ENCODE results near the gene STARD10. TPM values are rescaled to one million over a fixed set of nuclear protein-coding genes. Genes with fewer than 3 reads are reported as not detected.

The STARD10 gene
- total and polyA plus RNA-seq, 2 of the 8 experiments (the other 6 are each of a cell fraction or from before 2014, with no cell fraction given), result 23.7 to 35.7 TPM

GRCh38 chr11:72767203-72768062 is 26.4 kb downstream of the STARD10 start:
- no peak overlapping the region for H2AK5ac ChIP-seq (ENCODE audit: low read depth, low read length)
- no peaks in the 10 kb centered on the region for H3K9me3 ChIP-seq (ENCODE audit: insufficient read depth in 2 of 2, low read depth in 1 of 2, low read length in 1 of 2)
- H3K27me3 ChIP-seq (replicated peaks in 1 of 4; ENCODE audit: control insufficient read depth in 3 of 4, extremely low read depth in 1 of 4, insufficient read depth in 3 of 4, low read length in 3 of 4), result no peaks in the 10 kb centered on the region
- H4K5ac ChIP-seq (ENCODE audit: insufficient read length, low read depth, low read length), result no peak overlapping the region
- no peak overlapping the region for H3K4me3 ChIP-seq (ENCODE audit: extremely low read depth in 1 of 4, insufficient read depth in 2 of 4, low read depth in 3 of 4, low read length in 4 of 4)
- ChIA-PET CTCF (ENCODE audit: partially characterized antibody) (interaction anchor here (0.7 to 3.2 kb wide), 17 partner anchors 8 to 83 kb away, joined by 3 to 20 read pairs (median 4); no protein-coding TSS in a partner anchor), POLR2A (ENCODE audit: partially characterized antibody) (no interaction called here)
- H4K8ac ChIP-seq (ENCODE audit: extremely low read depth, insufficient read depth, low read length), result no peak overlapping the region
- no peak overlapping the region for H2BK5ac ChIP-seq (ENCODE audit: low read depth, low read length)
- H3K9ac ChIP-seq (replicated peaks in 1 of 4; ENCODE audit: extremely low read depth in 1 of 4, low read depth in 3 of 4, low read length in 3 of 4), result no peak overlapping the region
- no peaks in the 10 kb centered on the region for H3K79me2 ChIP-seq (ENCODE audit: control insufficient read depth in 1 of 2, insufficient read depth in 2 of 2, low read length in 2 of 2)
- H4K91ac ChIP-seq (replicated peaks; ENCODE audit: insufficient read length, low read length), result no peak overlapping the region
- H3K4me2 ChIP-seq (ENCODE audit: insufficient read depth in 1 of 2, low read depth in 2 of 2, low read length in 2 of 2), result no peak overlapping the region
- H3K18ac ChIP-seq (ENCODE audit: extremely low read depth, low read length), result no peak overlapping the region; the same call in 1 of the 2 replicates
- no peak overlapping the region for H2BK120ac ChIP-seq (replicated peaks; ENCODE audit: low read depth, low read length)
- no peak overlapping the region for H2BK12ac ChIP-seq (ENCODE audit: low read depth, low read length)
- 0 out of 2 replicates have a peak overlapping the region, but pooled peaks have one; percentile 61 for H2BK15ac ChIP-seq (ENCODE audit: low read length)
- H3K79me1 ChIP-seq (ENCODE audit: low read depth, low read length), result peaks cover 3% of the 10 kb centered on the region
- DNase-seq (ENCODE audit: low read depth in 1 of 2, low spot score in 2 of 2) (no peak), FAIRE-seq (no peak)
- TF ChIP-seq CREB1 (IDR thresholded peaks at IDR 0.05) (no peak), HDAC6 (IDR thresholded peaks at IDR 0.05; ENCODE audit: low read depth, low read length) (no peak), JUND (IDR thresholded peaks at IDR 0.05; ENCODE audit: low read length) (no peak), CBX8 (IDR thresholded peaks at IDR 0.05; ENCODE audit: borderline replicate concordance, low read depth, low read length) (no peak), EZH2 (IDR thresholded peaks at IDR 0.05; ENCODE audit: low read depth, low read length, severe bottlenecking) (no peak), MAFK (IDR thresholded peaks at IDR 0.05; ENCODE audit: low read depth, low read length) (no peak), POU5F1 (IDR thresholded peaks at IDR 0.05; ENCODE audit: low read depth, low read length) (no peak), GABPA (IDR thresholded peaks at IDR 0.05; ENCODE audit: borderline replicate concordance, insufficient read depth, low read length) (no peak), TAF7 (optimal IDR thresholded peaks at IDR 0.05; ENCODE audit: borderline replicate concordance, low read depth, low read length) (no peak), SIRT6 (IDR thresholded peaks at IDR 0.05; ENCODE audit: low read length) (no peak), BRCA1 (IDR thresholded peaks at IDR 0.05; ENCODE audit: low read depth, low read length) (no peak)
- H3K4ac ChIP-seq (replicated peaks; ENCODE audit: insufficient read length, low read depth, low read length), result peak overlapping the region; percentile 17
- peaks cover 0 to 26% (median 16%) of the 10 kb centered on the region in 4 experiments; a peak in 6 of 7 replicates for H3K4me1 ChIP-seq (replicated peaks in 1 of 4; ENCODE audit: control insufficient read depth in 3 of 4, insufficient read depth in 4 of 4, low read length in 3 of 4)
- H3K23ac ChIP-seq (ENCODE audit: insufficient read length), result no peak overlapping the region
- 89% methylated on average over 4 of the region's 4 CpGs; no CpG with 5 or more reads in 1 of the 2 experiments for WGBS, 2 experiments (ENCODE audit: extremely low coverage in 1 of 2, insufficient coverage in 1 of 2, insufficient read length in 1 of 2, insufficient replicate concordance in 2 of 2, low coverage in 1 of 2, low lambda C conversion rate in 2 of 2, missing lambda C conversion rate in 1 of 2)
- H3K36me3 ChIP-seq (ENCODE audit: control insufficient read depth in 2 of 4, insufficient read depth in 4 of 4, low read length in 3 of 4), result no peaks in the 10 kb centered on the region
- no peak overlapping the region for H2AFZ ChIP-seq (ENCODE audit: low read length)
- no peak overlapping the region for H3K14ac ChIP-seq (ENCODE audit: insufficient read length)
- no peaks in the 10 kb centered on the region for H3K23me2 ChIP-seq (ENCODE audit: low read depth, low read length)
- H4K20me1 ChIP-seq (replicated peaks in 1 of 2; ENCODE audit: control insufficient read depth in 1 of 2, insufficient read depth in 2 of 2, low read length in 2 of 2), result no peaks in the 10 kb centered on the region
- no peak overlapping the region for H3K27ac ChIP-seq (ENCODE audit: low read depth, low read length)
- no peak overlapping the region for H2BK20ac ChIP-seq (ENCODE audit: low read length)
- no peak overlapping the region for H3K56ac ChIP-seq (replicated peaks; ENCODE audit: insufficient read length, low read depth, low read length)

Measured in H1 (cell line).